Urinary bladder (tissue), 4 donors: ENCODE results near the gene BSDC1. TPM values are rescaled to one million over a fixed set of nuclear protein-coding genes. Genes with fewer than 3 reads are reported as not detected.
"Not testable (repeated sequence)": the region's sequence is repeated elsewhere in the genome, so short reads cannot be mapped to it uniquely, and the experiment has no call there.

Experiments
- DNase-seq: peaks from one replicate; pipeline ENCODE4 v3.0.0-alpha.2; 2015; ENCODE audit errors: extremely low spot score
- H3K27ac ChIP-seq: one replicate; pipeline ENCODE4 v1.5.1; 2013; ENCODE audit warnings: low read depth, mild to moderate bottlenecking, moderate library complexity
- H3K36me3 ChIP-seq: one replicate; pipeline ENCODE4 v1.6.1; 2013; ENCODE audit warnings: mild to moderate bottlenecking, moderate library complexity; ENCODE audit not compliant: insufficient read depth
- H3K4me1 ChIP-seq: one replicate; pipeline ENCODE4 v1.6.1; 2013; ENCODE audit warnings: mild to moderate bottlenecking, moderate library complexity; ENCODE audit not compliant: insufficient read depth
- H3K4me3 ChIP-seq: one replicate; pipeline ENCODE4 v1.5.1; 2013; ENCODE audit warnings: low read depth, low read length
- WGBS: extraction: QIAGEN DNeasy Blood & Tissue Kit; methylation state at CpG from one replicate; pipeline ENCODE4 v1.1.7; 2013; 5-methylcytosine and 5-hydroxymethylcytosine counted together
- polyA plus RNA-seq: library from polyadenylated mRNA; stranded (reverse); fragments of 200-250 nt; gene quantifications from one replicate; pipeline ENCODE4 v1.2.3, GENCODE V29; 2013
- total RNA-seq: library from RNA; depleted of rRNA; stranded (reverse); fragments of >200 nt; gene quantifications from one replicate; pipeline ENCODE4 v1.2.3, GENCODE V29; 2014
- donor health status: healthy with polysubstance abuse.
- donor health status: healthy.

Gene BSDC1
- total and polyA plus RNA-seq, 2 donors: 50.4 to 53.3 TPM

GRCh38 chr1:32405672-32406467, 11.6 kb upstream of the BSDC1 start:
- peaks cover 2% of the 10 kb centered on the region for H3K4me1 ChIP-seq
- no peak for DNase-seq
- H3K4me3 ChIP-seq: no peak overlapping the region
- no peak overlapping the region for H3K27ac ChIP-seq
- no peaks in the 10 kb centered on the region for H3K36me3 ChIP-seq
- WGBS: 87% methylated on average over 4 of the region's 4 CpGs

GRCh38 chr1:32404946-32405345, 10.7 kb upstream of the BSDC1 start:
- 15% methylated on average over 2 of the region's 2 CpGs for WGBS
- no peaks in the 10 kb centered on the region for H3K36me3 ChIP-seq
- DNase-seq: no peak
- no peak overlapping the region for H3K4me3 ChIP-seq
- H3K27ac ChIP-seq: no peak overlapping the region
- peaks cover 2% of the 10 kb centered on the region for H3K4me1 ChIP-seq

DNA sequence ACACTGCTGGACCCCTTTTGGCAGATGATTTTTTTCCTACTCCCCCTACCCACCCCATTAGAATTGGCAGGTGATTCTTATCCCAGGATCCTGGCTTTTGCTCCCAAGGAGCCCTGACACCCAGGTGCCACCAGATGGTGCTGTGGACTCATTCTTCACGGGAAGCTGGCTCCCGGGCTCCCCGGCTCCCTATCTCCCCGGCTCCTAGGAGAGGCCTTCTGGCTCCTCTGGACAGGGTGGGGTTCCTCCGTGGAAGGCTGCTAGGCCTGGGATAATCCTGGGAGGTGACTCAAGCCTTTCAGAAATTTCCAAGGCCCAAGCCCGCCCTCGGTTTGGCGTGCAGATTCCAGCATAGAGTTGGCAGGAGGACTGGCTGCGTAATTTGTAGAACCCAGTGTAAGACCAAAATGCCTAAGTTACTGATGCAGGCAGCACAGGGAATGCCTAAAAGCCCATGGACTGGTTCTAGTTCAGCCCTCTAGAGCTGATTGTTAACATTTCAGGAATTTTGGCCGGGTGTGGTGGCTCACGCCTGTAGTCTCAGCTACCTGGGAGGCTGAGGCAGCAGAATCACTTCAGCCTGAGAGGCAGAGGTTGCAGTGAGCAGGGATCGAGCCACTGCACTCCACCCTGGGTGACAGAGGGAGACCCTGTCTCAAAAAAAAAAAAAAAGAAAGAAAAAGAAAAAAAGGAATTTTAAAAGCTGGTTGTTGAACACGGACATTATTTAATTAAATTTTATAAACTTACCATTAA, 6.8 kb upstream of the BSDC1 start:
- peak; percentile 65 for DNase-seq
- Histone ChIP-seq H3K4me3 (no peak overlapping the region), H3K36me3 (no peaks in the 10 kb centered on the region), H3K27ac (peak overlapping the region; percentile 72), H3K4me1 (peaks cover 2% of the 10 kb centered on the region)
- WGBS: 30% methylated on average over 13 of the region's 13 CpGs

DNA sequence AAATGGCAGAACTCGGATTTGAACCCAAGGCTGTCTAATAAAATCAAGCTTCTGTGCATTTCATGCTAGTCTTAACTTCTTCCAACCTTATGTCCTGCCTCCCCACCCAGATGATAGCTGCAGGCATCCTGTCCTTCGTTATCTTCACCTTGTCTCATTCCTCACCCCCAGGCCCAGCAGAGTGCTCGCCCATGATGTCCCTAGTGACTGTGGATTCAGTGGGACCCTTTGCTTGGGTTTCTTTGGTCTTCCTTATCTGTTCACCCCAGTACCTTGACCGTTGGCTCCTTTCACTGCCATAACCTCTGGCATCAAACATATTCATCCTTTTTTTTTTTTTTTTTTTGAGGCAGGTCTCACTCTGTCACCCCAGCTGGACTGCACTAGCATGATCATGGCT, 5.6 kb upstream of the BSDC1 start:
- WGBS: 69% methylated on average over 4 of the region's 4 CpGs
- Histone ChIP-seq H3K36me3 (no peaks in the 10 kb centered on the region), H3K4me1 (peaks cover 2% of the 10 kb centered on the region), H3K27ac (no peak overlapping the region), H3K4me3 (no peak overlapping the region)
- no peak for DNase-seq

DNA sequence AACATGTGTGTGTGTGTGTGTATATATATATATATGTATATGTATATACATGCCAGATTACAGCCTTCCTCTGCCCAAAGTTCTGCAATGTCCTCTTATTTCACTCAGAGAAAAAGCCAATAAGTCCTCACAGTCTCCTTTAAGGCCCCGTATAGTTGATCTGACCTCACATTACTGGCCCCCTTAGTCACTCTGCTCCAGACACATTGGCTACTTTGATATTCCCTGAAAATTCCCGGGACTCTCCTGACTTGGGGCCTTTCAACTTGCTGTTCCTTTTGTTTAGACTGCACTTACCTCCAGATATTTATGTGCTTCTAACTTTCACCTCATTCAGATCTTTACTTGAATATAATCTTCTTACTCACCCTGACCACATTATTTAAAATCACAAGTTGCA, 4.2 kb upstream of the BSDC1 start:
- DNase-seq: no peak
- Histone ChIP-seq H3K27ac (no peak overlapping the region), H3K36me3 (no peaks in the 10 kb centered on the region), H3K4me3 (no peak overlapping the region), H3K4me1 (peaks cover 2% of the 10 kb centered on the region)
- whole genome bisulfite sequencing: 48% methylated on average over 2 of the region's 2 CpGs

DNA sequence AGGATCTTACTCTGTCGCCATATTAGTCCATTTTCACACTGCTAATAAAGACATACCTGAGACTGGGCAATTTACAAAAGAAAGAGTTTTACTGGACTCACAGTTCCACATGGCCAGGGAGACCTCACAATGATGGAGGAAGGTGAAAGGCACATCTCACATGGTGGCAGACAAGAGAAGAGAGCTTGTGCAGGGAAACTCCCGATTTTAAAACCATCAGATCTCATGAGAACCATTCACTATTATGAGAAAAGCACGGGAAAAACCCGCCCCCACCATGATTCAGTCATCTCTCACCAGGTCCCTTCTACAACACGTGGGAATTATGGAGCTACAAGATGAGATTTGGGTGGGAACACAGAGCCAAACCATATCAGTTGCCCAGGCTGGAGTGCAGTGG, 2.3 kb upstream of the BSDC1 start:
- 91% methylated on average over 5 of the region's 5 CpGs for WGBS
- DNase-seq, H3K36me3 ChIP-seq: not testable (repeated sequence)

DNA sequence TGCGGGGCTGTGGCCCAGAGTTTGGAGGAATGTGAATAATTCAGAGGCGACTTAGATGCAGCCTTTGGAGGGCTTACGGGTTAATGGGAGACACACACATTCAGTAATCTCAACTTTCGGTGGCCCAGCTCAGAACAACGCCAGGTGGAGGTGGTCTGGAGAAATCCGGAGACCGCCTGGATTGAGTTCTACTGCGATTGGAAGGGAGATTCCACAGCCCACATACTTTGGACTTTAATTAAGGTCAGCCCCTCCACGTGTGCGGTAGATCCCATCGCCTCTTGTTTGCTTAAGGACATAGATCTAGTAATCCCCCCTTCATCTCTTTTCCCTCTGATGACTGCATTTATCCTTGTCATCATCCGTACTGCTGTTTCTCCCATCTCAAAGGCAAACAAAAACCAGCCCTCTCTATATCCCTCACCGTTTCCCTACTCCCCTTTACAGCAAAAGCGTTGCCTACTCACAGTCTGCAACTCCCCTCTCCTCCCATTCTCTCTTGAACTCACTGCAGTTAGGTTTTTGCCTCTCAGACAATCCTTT, 720 bp upstream of the BSDC1 start:
- H3K4me1 ChIP-seq: no peaks in the 10 kb centered on the region

More for the DNA sequence above, 2.3 kb upstream of the BSDC1 start:
- H3K4me3 ChIP-seq, H3K4me1 ChIP-seq, H3K27ac ChIP-seq: not testable (repeated sequence)

GRCh38 chr1:32393832-32394140, 455 bp downstream of the BSDC1 start:
- Histone ChIP-seq H3K27ac (peak overlapping the region; percentile 93), H3K4me3 (peak overlapping the region; percentile 56), H3K4me1 (no peaks in the 10 kb centered on the region), H3K36me3 (peaks cover 3% of the 10 kb centered on the region)
- WGBS: 1% methylated on average over 15 of the region's 15 CpGs
- peak; percentile 25 for DNase-seq

More for the DNA sequence above, 720 bp upstream of the BSDC1 start:
- Histone ChIP-seq H3K27ac (peak overlapping the region; percentile 87), H3K4me3 (peak overlapping the region; percentile 43), H3K36me3 (peaks cover 3% of the 10 kb centered on the region)
- WGBS: under 1% methylated on average over 14 of the region's 14 CpGs
- DNase-seq: no peak

DNA sequence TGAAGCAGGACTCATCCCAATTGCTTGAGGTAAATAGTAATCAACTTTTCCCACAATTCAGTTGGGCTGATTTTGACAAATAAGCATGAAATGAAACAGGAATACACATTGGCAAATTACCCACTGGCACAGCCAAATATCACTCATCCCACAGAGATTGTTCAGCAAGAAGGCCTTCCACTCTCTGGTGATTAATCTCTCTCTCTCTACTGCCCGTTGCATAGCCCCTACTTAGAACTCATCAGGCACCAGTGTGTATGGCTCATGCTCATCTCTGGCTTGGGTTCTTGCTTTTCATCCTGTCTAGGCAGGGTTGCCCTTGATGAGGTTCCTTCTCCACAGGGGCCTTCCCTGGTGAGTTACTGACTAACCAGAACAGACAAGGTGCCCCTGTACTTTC, 1.1 kb downstream of the BSDC1 start:
- H3K4me3 ChIP-seq: peak overlapping the region; percentile 56
- DNase-seq: no peak
- no peaks in the 10 kb centered on the region for H3K4me1 ChIP-seq
- 51% methylated on average over 1 of the region's 1 CpG for WGBS
- no peak overlapping the region for H3K27ac ChIP-seq
- H3K36me3 ChIP-seq: peaks cover 3% of the 10 kb centered on the region

DNA sequence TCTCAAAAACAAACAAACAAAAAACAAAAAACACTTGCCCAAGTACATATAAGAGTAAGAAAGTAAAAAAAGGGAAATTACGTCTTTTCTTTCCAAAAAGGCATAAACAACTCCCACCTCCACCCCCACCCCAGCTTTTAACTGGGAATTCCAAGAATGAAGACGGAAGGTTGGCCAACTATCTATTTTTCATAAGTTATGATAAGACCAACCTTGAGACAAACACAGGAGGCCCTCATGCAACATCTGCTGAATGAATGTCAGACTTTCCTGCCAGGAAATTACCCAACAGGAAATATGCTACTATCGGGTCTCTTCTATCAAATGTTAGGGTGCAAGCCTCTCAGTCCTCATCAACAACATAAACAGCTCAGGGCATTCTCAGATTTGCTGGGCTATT, 1.9 kb downstream of the BSDC1 start:
- H3K4me1 ChIP-seq: no peaks in the 10 kb centered on the region
- WGBS: 68% methylated on average over 3 of the region's 3 CpGs

DNA sequence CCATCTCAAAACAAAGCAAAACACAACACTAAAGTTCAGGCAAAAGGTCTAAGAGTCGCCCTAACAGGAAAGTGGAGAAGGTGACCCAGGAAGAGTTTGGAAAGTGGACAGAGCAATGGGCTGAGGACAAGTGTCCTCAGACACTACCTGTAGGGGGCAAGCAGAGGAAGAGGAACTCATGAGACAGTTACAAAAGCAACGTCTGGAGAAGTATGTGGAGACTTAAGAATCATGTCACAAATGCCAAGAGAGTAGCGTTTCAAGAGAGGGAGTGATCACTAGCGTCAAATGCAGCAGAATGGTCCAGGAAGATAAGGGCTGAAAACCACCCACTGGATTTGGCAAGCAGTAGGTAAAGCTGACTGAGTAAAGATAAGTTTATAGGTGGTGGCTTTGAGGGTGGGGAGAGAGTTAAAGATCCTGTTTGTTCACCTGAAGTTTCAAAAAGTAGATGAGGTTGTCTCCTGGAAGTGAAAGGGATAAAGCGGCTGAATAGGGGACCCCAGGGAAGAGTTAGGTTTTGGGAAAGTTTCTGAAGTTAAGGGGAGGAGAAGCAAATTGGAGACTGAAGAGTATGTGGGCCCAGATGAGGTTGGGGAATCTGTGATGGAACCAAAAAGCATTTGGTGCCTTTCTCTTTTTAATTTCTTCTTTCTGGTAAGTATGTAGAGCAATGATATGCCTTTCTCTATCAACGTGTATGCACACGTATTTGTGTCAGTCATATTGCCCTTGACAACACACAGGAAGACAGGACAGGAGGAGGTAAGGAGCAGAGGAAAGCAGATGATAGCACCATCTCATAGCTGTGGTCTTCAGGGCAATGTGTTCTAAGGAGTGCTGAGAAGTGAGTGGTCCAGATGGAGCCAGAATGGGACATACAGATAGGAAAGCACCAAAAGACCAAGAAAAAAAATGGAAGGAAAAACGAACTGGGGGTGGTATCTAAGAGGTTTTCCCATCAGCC, 3.1 kb downstream of the BSDC1 start:
- no peak for DNase-seq
- Histone ChIP-seq H3K27ac (no peak overlapping the region), H3K4me1 (no peaks in the 10 kb centered on the region), H3K4me3 (no peak overlapping the region), H3K36me3 (peaks cover 3% of the 10 kb centered on the region)
- 69% methylated on average over 8 of the region's 8 CpGs for WGBS

More for the DNA sequence above, 1.9 kb downstream of the BSDC1 start:
- no peak for DNase-seq
- Histone ChIP-seq H3K27ac (no peak overlapping the region), H3K4me3 (no peak overlapping the region), H3K36me3 (peaks cover 3% of the 10 kb centered on the region)

DNA sequence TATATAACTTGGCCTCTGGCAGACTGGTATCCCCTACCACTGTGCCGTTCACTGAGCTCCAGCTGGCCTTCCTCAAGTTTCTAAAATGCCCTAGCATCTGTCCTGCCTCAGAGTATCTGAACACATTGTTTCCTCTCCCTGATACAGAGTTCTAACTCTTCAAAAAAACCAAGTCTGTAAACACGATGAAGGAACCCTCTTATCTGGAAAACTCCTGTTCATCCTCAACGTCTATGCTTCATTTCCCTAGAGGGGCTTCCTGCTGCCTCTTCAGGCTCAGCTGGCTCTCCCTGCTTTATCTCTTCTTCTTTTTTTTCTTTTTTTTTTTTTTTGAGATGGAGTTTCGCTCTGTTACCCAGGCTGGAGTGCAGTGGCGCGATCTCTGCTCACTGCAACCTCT, 5.6 kb downstream of the BSDC1 start:
- Histone ChIP-seq H3K4me1 (no peaks in the 10 kb centered on the region), H3K36me3 (peaks cover 7% of the 10 kb centered on the region), H3K27ac (no peak overlapping the region), H3K4me3 (no peak overlapping the region)
- no peak for DNase-seq
- WGBS: 69% methylated on average over 6 of the region's 6 CpGs

GRCh38 chr1:32386676-32387392, 7.4 kb downstream of the BSDC1 start:
- H3K36me3 ChIP-seq: peaks cover 7% of the 10 kb centered on the region
- 93% methylated on average over 13 of the region's 13 CpGs for WGBS

More at GRCh38 chr1:32386676-32387392, 7.4 kb downstream of the BSDC1 start:
- H3K4me3 ChIP-seq: no peak overlapping the region
- H3K27ac ChIP-seq: no peak overlapping the region
- no peaks in the 10 kb centered on the region for H3K4me1 ChIP-seq
- DNase-seq: no peak
